ENCODE measurements around the gene EIF2S3. TPM values are rescaled to one million over a fixed set of nuclear protein-coding genes. Genes with fewer than 3 reads are reported as not detected.

Gene EIF2S3
- total and polyA plus RNA-seq, 2 of the 4 experiments (the other 2 are of a cell fraction), result 97.9 to 416 TPM

DNA sequence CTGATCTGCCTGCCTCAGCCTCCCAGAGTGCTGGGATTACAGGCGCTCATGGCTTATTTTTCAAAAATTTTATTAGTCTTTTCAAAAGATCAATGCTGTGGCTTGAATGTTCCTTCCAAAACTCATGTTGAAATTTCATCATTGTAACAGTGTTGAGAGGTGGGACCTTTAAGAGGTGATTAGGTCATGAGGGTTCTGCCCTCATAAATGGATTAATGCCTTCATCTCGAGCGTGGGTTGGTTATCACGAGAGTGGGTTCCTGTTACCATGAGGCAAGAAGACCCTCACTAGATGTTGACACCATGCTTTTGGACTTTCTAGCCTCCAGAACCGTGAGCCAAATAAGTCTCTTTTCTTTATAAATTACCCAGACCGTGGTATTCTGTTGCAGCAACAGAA lies 30.3 kb downstream of the EIF2S3 start:
- H3K18ac ChIP-seq (ENCODE audit: low read depth, low read length), result no peak overlapping the region
- no peaks in the 10 kb centered on the region for H3K36me3 ChIP-seq (ENCODE audit: control insufficient read depth, insufficient read depth, low read length)
- no peak overlapping the region for H2BK15ac ChIP-seq (ENCODE audit: low read depth, low read length)
- TF ChIP-seq MXI1 (IDR thresholded peaks at IDR 0.05; ENCODE audit: borderline replicate concordance, low read depth, low read length) (no peak), RCOR1 (IDR thresholded peaks at IDR 0.05; ENCODE audit: insufficient replicate concordance, low read length) (no peak), RAD21 (IDR thresholded peaks at IDR 0.05; ENCODE audit: low read length) (no peak), NFE2L2 (IDR thresholded peaks at IDR 0.05; ENCODE audit: low read depth, low read length) (no peak), RFX5 (IDR thresholded peaks at IDR 0.05; ENCODE audit: low read depth, low read length) (no peak), MAZ (IDR thresholded peaks at IDR 0.05; ENCODE audit: borderline replicate concordance, low read depth, low read length) (no peak), CHD1 (IDR thresholded peaks at IDR 0.05; ENCODE audit: low read depth, low read length) (no peak)
- TF ChIP-seq, protein P1, sequence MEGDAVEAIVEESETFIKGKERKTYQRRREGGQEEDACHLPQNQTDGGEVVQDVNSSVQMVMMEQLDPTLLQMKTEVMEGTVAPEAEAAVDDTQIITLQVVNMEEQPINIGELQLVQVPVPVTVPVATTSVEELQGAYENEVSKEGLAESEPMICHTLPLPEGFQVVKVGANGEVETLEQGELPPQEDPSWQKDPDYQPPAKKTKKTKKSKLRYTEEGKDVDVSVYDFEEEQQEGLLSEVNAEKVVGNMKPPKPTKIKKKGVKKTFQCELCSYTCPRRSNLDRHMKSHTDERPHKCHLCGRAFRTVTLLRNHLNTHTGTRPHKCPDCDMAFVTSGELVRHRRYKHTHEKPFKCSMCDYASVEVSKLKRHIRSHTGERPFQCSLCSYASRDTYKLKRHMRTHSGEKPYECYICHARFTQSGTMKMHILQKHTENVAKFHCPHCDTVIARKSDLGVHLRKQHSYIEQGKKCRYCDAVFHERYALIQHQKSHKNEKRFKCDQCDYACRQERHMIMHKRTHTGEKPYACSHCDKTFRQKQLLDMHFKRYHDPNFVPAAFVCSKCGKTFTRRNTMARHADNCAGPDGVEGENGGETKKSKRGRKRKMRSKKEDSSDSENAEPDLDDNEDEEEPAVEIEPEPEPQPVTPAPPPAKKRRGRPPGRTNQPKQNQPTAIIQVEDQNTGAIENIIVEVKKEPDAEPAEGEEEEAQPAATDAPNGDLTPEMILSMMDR (conservative IDR thresholded peaks at IDR 0.05; ENCODE audit: low read depth, low read length), result no peak
- TF ChIP-seq, protein P2, sequence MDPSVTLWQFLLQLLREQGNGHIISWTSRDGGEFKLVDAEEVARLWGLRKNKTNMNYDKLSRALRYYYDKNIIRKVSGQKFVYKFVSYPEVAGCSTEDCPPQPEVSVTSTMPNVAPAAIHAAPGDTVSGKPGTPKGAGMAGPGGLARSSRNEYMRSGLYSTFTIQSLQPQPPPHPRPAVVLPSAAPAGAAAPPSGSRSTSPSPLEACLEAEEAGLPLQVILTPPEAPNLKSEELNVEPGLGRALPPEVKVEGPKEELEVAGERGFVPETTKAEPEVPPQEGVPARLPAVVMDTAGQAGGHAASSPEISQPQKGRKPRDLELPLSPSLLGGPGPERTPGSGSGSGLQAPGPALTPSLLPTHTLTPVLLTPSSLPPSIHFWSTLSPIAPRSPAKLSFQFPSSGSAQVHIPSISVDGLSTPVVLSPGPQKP (IDR thresholded peaks at IDR 0.05; ENCODE audit: borderline replicate concordance, low read depth, low read length), result no peak
- no peak overlapping the region for H3K9ac ChIP-seq (ENCODE audit: low read depth, low read length)
- no peaks in the 10 kb centered on the region for H4K20me1 ChIP-seq (ENCODE audit: insufficient read depth, low read length)
- H4K8ac ChIP-seq (ENCODE audit: low read depth in 2 of 2, low read length in 2 of 2), result no peak overlapping the region; a peak in 1 of 4 replicates
- no peak overlapping the region for H3K4me3 ChIP-seq (ENCODE audit: insufficient read depth, low read depth, low read length)
- no peaks in the 10 kb centered on the region for H3K27me3 ChIP-seq (ENCODE audit: control insufficient read depth, insufficient read depth, low read length)
- H3K56ac ChIP-seq (ENCODE audit: extremely low read depth, insufficient read depth, low read length), result no peak overlapping the region
- H3K4me1 ChIP-seq (ENCODE audit: control insufficient read depth, insufficient read depth, low read length), result no peaks in the 10 kb centered on the region
- ChIA-PET POLR2A (ENCODE audit: unreplicated experiment) (no interaction called here), CTCF (interaction anchor here (0.7 kb wide), 1 partner anchor 368 kb away, joined by 3 read pairs; no protein-coding TSS in a partner anchor)
- ATAC-seq (ENCODE audit: low read depth) (no peak), DNase-seq (no peak)
- H3K23ac ChIP-seq (ENCODE audit: low read depth, low read length), result no peak overlapping the region
- H3K9me1 ChIP-seq (ENCODE audit: insufficient read depth, low read length), result no peaks in the 10 kb centered on the region
- H3K4ac ChIP-seq (ENCODE audit: low read depth, low read length), result no peak overlapping the region
- BruUV-seq (replicated peaks), result no TSS peak
- in situ Hi-C loops (cut with MboI; ENCODE audit: low sequenced_read_pairs) (no loop called here), dilution Hi-C loops (cut with HindIII; ENCODE audit: low sequenced_read_pairs, unreplicated experiment) (no loop called here), intact Hi-C loops (cut with micrococcal nuclease) (no loop called here)
- H3K79me1 ChIP-seq (ENCODE audit: low read depth in 1 of 2, low read length in 2 of 2), result no peaks in the 10 kb centered on the region
- no peak overlapping the region for H3K4me2 ChIP-seq (ENCODE audit: low read depth, low read length)
- H4K91ac ChIP-seq (ENCODE audit: insufficient read depth, low read depth, low read length), result no peak overlapping the region
- H4K5ac ChIP-seq (ENCODE audit: low read depth, low read length), result no peak overlapping the region
- no peaks in the 10 kb centered on the region for H3K9me3 ChIP-seq (ENCODE audit: control insufficient read depth, insufficient read depth, low read length)
- H2AFZ ChIP-seq (replicated peaks; ENCODE audit: low read length, poor library complexity), result no peak overlapping the region
- H2BK120ac ChIP-seq (ENCODE audit: low read depth, low read length), result 0 out of 2 replicates have a peak overlapping the region, but pooled peaks have one; percentile 15
- no peak overlapping the region for H3K14ac ChIP-seq (replicated peaks; ENCODE audit: low read depth, low read length)
- WGBS, 2 experiments (ENCODE audit: extremely low coverage in 2 of 2, insufficient read length in 1 of 2), result 80% methylated on average over 1 of the region's 6 CpGs; no CpG with 5 or more reads in 1 of the 2 experiments
- no peak overlapping the region for H2BK20ac ChIP-seq (ENCODE audit: low read depth, low read length)
- H2AK5ac ChIP-seq (ENCODE audit: low read depth, low read length), result no peak overlapping the region
- H3K27ac ChIP-seq (ENCODE audit: insufficient read depth, low read length), result no peak overlapping the region
- H2BK5ac ChIP-seq (ENCODE audit: low read depth, low read length, poor library complexity, severe bottlenecking), result no peak overlapping the region
- no peak overlapping the region for H2AK9ac ChIP-seq (replicated peaks; ENCODE audit: low read depth, low read length, poor library complexity)
